HepG2 (cell line): ENCODE measurements around the gene COPS8. TPM values are rescaled to one million over a fixed set of nuclear protein-coding genes. Genes with fewer than 3 reads are reported as not detected.

Source experiments
- CBX2 ChIP-seq, 2 experiments: fragments of 200-600 bp in 1 of 2; sonication (generic); formaldehyde crosslinking in 1 of 2; IDR thresholded peaks; 2 replicates each; pipeline versions ENCODE4 v1.7.0 to v1.8.1; 2018 to 2022; ENCODE audit warnings: low read depth in 2 of 2, low read length in 1 of 2, mild to moderate bottlenecking in 1 of 2, missing genetic modification reagents in 1 of 2
- CENPT ChIP-seq: sonication (generic); formaldehyde crosslinking; IDR thresholded peaks from 2 replicates; pipeline ENCODE4 v1.8.0; 2022; ENCODE audit warnings: low read depth, mild to moderate bottlenecking, moderate library complexity, missing genetic modification reagents
- EED ChIP-seq: sonication (generic); formaldehyde crosslinking; IDR thresholded peaks from 2 replicates; pipeline ENCODE4 v1.5.0; 2020; ENCODE audit warnings: mild to moderate bottlenecking, missing genetic modification reagents
- HNRNPL ChIP-seq: fragments of 200-400 bp; formaldehyde crosslinking; IDR thresholded peaks from 2 replicates; pipeline ENCODE4 v1.6.1; 2017; ENCODE audit warnings: mild to moderate bottlenecking, low read depth, low read length
- KAT7 ChIP-seq: IDR thresholded peaks from 2 replicates; pipeline ENCODE4 v1.6.1; 2018; ENCODE audit warnings: borderline replicate concordance, missing compliant biosample characterization
- MAZ ChIP-seq, 2 experiments: sonication (generic) in 1 of 2; formaldehyde crosslinking in 1 of 2; IDR thresholded peaks; 2 replicates each; pipeline versions ENCODE4 v1.5.0 to v1.6.1; 2012 to 2020; ENCODE audit warnings: low read depth in 2 of 2, mild to moderate bottlenecking in 2 of 2, borderline replicate concordance in 1 of 2, improper control_type of control experiment in 1 of 2, low read length in 1 of 2, missing genetic modification reagents in 1 of 2, moderate library complexity in 1 of 2
- RORA ChIP-seq: sonication (generic); formaldehyde crosslinking; IDR thresholded peaks from 2 replicates; pipeline ENCODE4 v1.5.0; 2020; ENCODE audit warnings: mild to moderate bottlenecking, missing genetic modification reagents, moderate library complexity
- RXRA ChIP-seq: sonication (generic); formaldehyde crosslinking; IDR thresholded peaks from 2 replicates; pipeline ENCODE4 v1.5.1; 2020; ENCODE audit warnings: missing genetic modification reagents
- TCF7 ChIP-seq: sonication (generic); IDR thresholded peaks from 2 replicates; pipeline ENCODE4 v1.6.1; 2016; ENCODE audit warnings: antibody characterized with exemption, low read depth
- ZNF234 ChIP-seq: sonication (generic); formaldehyde crosslinking; conservative IDR thresholded peaks from 2 replicates; pipeline ENCODE4 v1.5.1; 2020; ENCODE audit warnings: mild to moderate bottlenecking, missing genetic modification reagents
- polyA plus RNA-seq, 8 experiments: library from polyadenylated mRNA; depleted of rRNA in 3 of 8; stranded (reverse) in 7 of 8; unstranded in 1 of 8; fragments of >200 nt; fragmentation: Illumina TruSeq in 4 of 8; extraction: Trizol in 4 of 8; gene quantifications; 2 replicates each; pipeline versions ENCODE4 v1.2.1 to v1.2.3, GENCODE V29; 2011 to 2016; ENCODE audit warnings: low read depth in 4 of 8, missing spikeins in 1 of 8, mixed read lengths in 1 of 8; ENCODE audit not compliant: insufficient read depth in 1 of 8
- total RNA-seq, 5 experiments: library from RNA; depleted of rRNA; stranded (reverse); fragments of >200 nt; fragmentation: Illumina TruSeq; extraction: Trizol; gene quantifications; 2 replicates each; pipeline ENCODE4 v1.2.3, GENCODE V29; 2016; ENCODE audit warnings: low read depth in 1 of 5
- TF ChIP-seq, protein P1 (sequence below): IDR thresholded peaks from 2 replicates; pipeline ENCODE4 v1.6.1; 2016; ENCODE audit warnings: control low read depth
- TF ChIP-seq, protein P2 (sequence below): sonication (generic); formaldehyde crosslinking; IDR thresholded peaks from 2 replicates; pipeline ENCODE4 v1.4.0; 2020; ENCODE audit warnings: missing genetic modification reagents, mild to moderate bottlenecking, borderline replicate concordance
- TF ChIP-seq, protein P3 (sequence below): IDR thresholded peaks from 2 replicates; pipeline ENCODE4 v1.6.1; 2016
- TF ChIP-seq, protein P4 (sequence below): sonication (generic); formaldehyde crosslinking; IDR thresholded peaks from 2 replicates; pipeline ENCODE4 v1.4.0; 2020; ENCODE audit warnings: missing genetic modification reagents
- TF ChIP-seq, protein P5 (sequence below): sonication (generic); formaldehyde crosslinking; conservative IDR thresholded peaks from 2 replicates; pipeline ENCODE4 v1.8.1; 2023; ENCODE audit warnings: missing genetic modification reagents

The COPS8 gene
- total and polyA plus RNA-seq, 2 of the 13 experiments (the other 11 are each of a cell fraction or from before 2014, with no cell fraction given) = 86.3 to 96.6 TPM

DNA sequence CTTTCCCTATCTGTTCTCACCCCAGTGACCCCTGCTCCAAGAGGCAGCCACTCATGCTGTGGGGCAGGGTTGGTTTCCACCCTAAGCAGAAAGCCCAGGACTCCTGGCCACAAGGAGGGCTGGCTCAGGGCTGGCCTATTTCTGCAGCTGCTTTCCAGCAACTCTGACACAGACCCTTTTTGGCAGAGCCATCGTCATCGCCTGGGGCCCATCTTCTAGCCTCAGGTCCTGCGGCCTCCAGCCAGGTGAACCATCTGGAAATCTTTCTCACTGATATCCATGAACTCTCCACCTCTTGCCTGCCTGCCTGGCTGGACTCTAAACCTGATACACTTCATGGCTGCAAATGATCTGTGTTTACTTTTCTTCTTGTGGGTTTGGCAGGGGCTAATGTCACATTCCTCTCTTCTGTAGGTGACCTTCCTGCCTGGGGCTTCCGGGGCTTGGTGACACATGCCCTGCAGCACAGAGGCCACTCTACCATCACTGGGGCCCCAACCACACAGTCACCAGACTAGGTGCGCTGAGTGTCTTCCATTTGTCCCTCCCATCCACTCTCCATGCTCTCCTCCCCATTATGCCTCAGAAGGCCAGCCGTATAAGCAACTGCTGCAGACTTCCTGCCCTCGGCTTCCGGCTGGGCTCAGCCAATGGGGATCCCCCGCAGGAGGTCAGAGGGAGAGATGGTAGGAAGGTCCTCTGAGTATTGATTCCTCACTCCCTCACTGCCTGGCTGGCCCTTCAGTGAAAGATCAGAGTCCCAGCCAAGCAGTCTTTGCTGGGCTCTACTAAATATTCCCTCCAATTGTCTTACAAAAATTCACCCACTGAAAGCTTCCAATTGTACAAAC is 9.7 kb upstream of the COPS8 start (continued):
- TF ChIP-seq MAZ (IDR thresholded peaks at IDR 0.05; ENCODE audit: borderline replicate concordance, low read depth, low read length) = no peak
- TF ChIP-seq MAZ (CRISPR knock-in tag; IDR thresholded peaks at IDR 0.05; ENCODE audit: low read depth) = no peak; the same call in 1 of the 2 replicates
- TF ChIP-seq ZNF234 (CRISPR knock-in tag) = no peak
- TF ChIP-seq RORA = no peak
- TF ChIP-seq, protein P1, sequence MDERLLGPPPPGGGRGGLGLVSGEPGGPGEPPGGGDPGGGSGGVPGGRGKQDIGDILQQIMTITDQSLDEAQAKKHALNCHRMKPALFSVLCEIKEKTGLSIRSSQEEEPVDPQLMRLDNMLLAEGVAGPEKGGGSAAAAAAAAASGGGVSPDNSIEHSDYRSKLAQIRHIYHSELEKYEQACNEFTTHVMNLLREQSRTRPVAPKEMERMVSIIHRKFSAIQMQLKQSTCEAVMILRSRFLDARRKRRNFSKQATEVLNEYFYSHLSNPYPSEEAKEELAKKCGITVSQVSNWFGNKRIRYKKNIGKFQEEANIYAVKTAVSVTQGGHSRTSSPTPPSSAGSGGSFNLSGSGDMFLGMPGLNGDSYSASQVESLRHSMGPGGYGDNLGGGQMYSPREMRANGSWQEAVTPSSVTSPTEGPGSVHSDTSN (CRISPR knock-in tag) = no peak; the same call in 1 of the 2 replicates
- TF ChIP-seq KAT7 = no peak; the same call in 1 of the 2 replicates
- no peak for TF ChIP-seq HNRNPL
- TF ChIP-seq, protein P2, sequence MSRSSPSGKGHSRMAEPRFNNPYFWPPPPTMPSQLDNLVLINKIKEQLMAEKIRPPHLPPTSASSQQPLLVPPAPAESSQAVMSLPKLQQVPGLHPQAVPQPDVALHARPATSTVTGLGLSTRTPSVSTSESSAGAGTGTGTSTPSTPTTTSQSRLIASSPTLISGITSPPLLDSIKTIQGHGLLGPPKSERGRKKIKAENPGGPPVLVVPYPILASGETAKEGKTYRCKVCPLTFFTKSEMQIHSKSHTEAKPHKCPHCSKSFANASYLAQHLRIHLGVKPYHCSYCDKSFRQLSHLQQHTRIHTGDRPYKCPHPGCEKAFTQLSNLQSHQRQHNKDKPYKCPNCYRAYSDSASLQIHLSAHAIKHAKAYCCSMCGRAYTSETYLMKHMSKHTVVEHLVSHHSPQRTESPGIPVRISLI (CRISPR knock-in tag) = no peak
- TF ChIP-seq CENPT = no peak
- TF ChIP-seq EED (CRISPR knock-in tag) = no peak
- no peak for TF ChIP-seq CBX2 (IDR thresholded peaks at IDR 0.05; ENCODE audit: low read depth, low read length)
- 0 out of 2 replicates have a peak, but pooled peaks have one; percentile 5 for TF ChIP-seq CBX2 (CRISPR knock-in tag; IDR thresholded peaks at IDR 0.05; ENCODE audit: low read depth)
- peak; percentile 64 for TF ChIP-seq TCF7
- TF ChIP-seq, protein P3, sequence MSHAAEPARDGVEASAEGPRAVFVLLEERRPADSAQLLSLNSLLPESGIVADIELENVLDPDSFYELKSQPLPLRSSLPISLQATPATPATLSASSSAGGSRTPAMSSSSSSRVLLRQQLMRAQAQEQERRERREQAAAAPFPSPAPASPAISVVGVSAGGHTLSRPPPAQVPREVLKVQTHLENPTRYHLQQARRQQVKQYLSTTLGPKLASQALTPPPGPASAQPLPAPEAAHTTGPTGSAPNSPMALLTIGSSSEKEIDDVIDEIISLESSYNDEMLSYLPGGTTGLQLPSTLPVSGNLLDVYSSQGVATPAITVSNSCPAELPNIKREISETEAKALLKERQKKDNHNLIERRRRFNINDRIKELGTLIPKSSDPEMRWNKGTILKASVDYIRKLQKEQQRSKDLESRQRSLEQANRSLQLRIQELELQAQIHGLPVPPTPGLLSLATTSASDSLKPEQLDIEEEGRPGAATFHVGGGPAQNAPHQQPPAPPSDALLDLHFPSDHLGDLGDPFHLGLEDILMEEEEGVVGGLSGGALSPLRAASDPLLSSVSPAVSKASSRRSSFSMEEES (CRISPR knock-in tag) = peak; percentile 88
- TF ChIP-seq, protein P4, sequence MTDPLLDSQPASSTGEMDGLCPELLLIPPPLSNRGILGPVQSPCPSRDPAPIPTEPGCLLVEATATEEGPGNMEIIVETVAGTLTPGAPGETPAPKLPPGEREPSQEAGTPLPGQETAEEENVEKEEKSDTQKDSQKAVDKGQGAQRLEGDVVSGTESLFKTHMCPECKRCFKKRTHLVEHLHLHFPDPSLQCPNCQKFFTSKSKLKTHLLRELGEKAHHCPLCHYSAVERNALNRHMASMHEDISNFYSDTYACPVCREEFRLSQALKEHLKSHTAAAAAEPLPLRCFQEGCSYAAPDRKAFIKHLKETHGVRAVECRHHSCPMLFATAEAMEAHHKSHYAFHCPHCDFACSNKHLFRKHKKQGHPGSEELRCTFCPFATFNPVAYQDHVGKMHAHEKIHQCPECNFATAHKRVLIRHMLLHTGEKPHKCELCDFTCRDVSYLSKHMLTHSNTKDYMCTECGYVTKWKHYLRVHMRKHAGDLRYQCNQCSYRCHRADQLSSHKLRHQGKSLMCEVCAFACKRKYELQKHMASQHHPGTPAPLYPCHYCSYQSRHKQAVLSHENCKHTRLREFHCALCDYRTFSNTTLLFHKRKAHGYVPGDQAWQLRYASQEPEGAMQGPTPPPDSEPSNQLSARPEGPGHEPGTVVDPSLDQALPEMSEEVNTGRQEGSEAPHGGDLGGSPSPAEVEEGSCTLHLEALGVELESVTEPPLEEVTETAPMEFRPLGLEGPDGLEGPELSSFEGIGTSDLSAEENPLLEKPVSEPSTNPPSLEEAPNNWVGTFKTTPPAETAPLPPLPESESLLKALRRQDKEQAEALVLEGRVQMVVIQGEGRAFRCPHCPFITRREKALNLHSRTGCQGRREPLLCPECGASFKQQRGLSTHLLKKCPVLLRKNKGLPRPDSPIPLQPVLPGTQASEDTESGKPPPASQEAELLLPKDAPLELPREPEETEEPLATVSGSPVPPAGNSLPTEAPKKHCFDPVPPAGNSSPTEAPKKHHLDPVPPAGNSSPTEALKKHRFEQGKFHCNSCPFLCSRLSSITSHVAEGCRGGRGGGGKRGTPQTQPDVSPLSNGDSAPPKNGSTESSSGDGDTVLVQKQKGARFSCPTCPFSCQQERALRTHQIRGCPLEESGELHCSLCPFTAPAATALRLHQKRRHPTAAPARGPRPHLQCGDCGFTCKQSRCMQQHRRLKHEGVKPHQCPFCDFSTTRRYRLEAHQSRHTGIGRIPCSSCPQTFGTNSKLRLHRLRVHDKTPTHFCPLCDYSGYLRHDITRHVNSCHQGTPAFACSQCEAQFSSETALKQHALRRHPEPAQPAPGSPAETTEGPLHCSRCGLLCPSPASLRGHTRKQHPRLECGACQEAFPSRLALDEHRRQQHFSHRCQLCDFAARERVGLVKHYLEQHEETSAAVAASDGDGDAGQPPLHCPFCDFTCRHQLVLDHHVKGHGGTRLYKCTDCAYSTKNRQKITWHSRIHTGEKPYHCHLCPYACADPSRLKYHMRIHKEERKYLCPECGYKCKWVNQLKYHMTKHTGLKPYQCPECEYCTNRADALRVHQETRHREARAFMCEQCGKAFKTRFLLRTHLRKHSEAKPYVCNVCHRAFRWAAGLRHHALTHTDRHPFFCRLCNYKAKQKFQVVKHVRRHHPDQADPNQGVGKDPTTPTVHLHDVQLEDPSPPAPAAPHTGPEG (CRISPR knock-in tag) = peak; percentile 61
- TF ChIP-seq, protein P5, sequence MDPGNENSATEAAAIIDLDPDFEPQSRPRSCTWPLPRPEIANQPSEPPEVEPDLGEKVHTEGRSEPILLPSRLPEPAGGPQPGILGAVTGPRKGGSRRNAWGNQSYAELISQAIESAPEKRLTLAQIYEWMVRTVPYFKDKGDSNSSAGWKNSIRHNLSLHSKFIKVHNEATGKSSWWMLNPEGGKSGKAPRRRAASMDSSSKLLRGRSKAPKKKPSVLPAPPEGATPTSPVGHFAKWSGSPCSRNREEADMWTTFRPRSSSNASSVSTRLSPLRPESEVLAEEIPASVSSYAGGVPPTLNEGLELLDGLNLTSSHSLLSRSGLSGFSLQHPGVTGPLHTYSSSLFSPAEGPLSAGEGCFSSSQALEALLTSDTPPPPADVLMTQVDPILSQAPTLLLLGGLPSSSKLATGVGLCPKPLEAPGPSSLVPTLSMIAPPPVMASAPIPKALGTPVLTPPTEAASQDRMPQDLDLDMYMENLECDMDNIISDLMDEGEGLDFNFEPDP (CRISPR knock-in tag) = no peak
- peak; percentile 92 for TF ChIP-seq RXRA (CRISPR knock-in tag)
